GM12878 (cell line): ENCODE measurements around the gene TMEM59. TPM values are rescaled to one million over a fixed set of nuclear protein-coding genes. Genes with fewer than 3 reads are reported as not detected.

ENCODE experiments used
- ATAC-seq: fragments of 200-7000 bp; cut with Tn5 transposase; 3 replicates; pipeline ENCODE4 v1.9.1; 2020; ENCODE audit warnings: mild to moderate bottlenecking, moderate library complexity
- BruUV-seq: library from RNA; stranded (reverse); fragments of 400-500 nt; replicated peaks from 2 replicates; lab custom pipeline; 2021; lab: Mats Ljungman, UMichigan
- CTCF ChIA-PET: fragments of 300-600 bp; sonication (Branson Sonifier 250); formaldehyde crosslinking; extraction: SDS; loops from one replicate; lab custom pipeline; 2021; ENCODE audit warnings: inconsistent platforms; lab: Yijun Ruan, JAX
- POLR2A ChIA-PET: fragments of 350-600 bp; formaldehyde crosslinking; extraction: SDS; loops from one replicate; lab custom pipeline; 2021; ENCODE audit warnings: inconsistent platforms; lab: Charles Lee
- RAD21 ChIA-PET: fragments of 300-600 bp; sonication (Branson Sonifier 250); formaldehyde crosslinking; loops from one replicate; lab custom pipeline; 2023; ENCODE audit warnings: antibody characterized with exemption; ENCODE audit not compliant: unreplicated experiment; lab: Charles Lee
- SMC1A ChIA-PET: fragments of 300-600 bp; sonication (Branson Sonifier 250); formaldehyde crosslinking; loops from one replicate; lab custom pipeline; 2023; ENCODE audit not compliant: unreplicated experiment, uncharacterized antibody; lab: Charles Lee
- DNase-seq: peaks from one replicate; pipeline ENCODE4 v3.0.0-alpha.2; 2011; ENCODE audit warnings: low read depth, low spot score
- FAIRE-seq: peaks from 3 replicates; lab custom pipeline; 2011; peaks lifted over from hg19 to GRCh38; lab: Jason Lieb, UNC
- H2AFZ ChIP-seq: 2 replicates; pipeline ENCODE4 v1.6.0; 2011; ENCODE audit warnings: low read depth, low read length, control low read depth; ENCODE audit not compliant: control insufficient read depth
- H3K27ac ChIP-seq: 2 replicates; pipeline ENCODE4 v1.5.1; 2011; ENCODE audit warnings: control low read depth; ENCODE audit not compliant: control insufficient read depth, insufficient read depth
- H3K27me3 ChIP-seq, 2 experiments: replicated peaks in 1 of 2; 2 replicates each; pipeline versions ENCODE4 v1.6.0 to v1.6.1; 2011; ENCODE audit warnings: low read length in 1 of 2; ENCODE audit not compliant: control insufficient read depth in 2 of 2, insufficient read depth in 2 of 2
- H3K36me3 ChIP-seq, 2 experiments: 2 replicates each; pipeline ENCODE4 v1.5.1; 2011; ENCODE audit warnings: low read length in 1 of 2; ENCODE audit not compliant: control insufficient read depth in 2 of 2, insufficient read depth in 2 of 2
- H3K4me1 ChIP-seq: 2 replicates; pipeline ENCODE4 v1.6.1; 2011; ENCODE audit warnings: mild to moderate bottlenecking, low read length, moderate library complexity, mixed read lengths; ENCODE audit not compliant: control insufficient read depth, insufficient read depth
- H3K4me2 ChIP-seq: 2 replicates; pipeline ENCODE4 v1.6.0; 2011; ENCODE audit warnings: control low read depth; ENCODE audit not compliant: control insufficient read depth, insufficient read depth
- H3K4me3 ChIP-seq: fragments of 200-600 bp; sonication (generic); 2 replicates; pipeline ENCODE4 v1.5.1; 2016
- H3K79me2 ChIP-seq: 2 replicates; pipeline ENCODE4 v1.6.0; 2011; ENCODE audit warnings: low read length; ENCODE audit not compliant: control insufficient read depth, insufficient read depth
- H3K9ac ChIP-seq: 2 replicates; pipeline ENCODE4 v1.8.0; 2011; ENCODE audit warnings: low read length, control low read depth, mixed read lengths; ENCODE audit not compliant: control insufficient read depth, insufficient read depth
- H3K9me3 ChIP-seq: replicated peaks from 3 replicates; pipeline ENCODE4 v1.5.1; 2011; ENCODE audit warnings: mild to moderate bottlenecking, low read length; ENCODE audit not compliant: control insufficient read depth, insufficient read depth
- H4K20me1 ChIP-seq: 2 replicates; pipeline ENCODE4 v1.6.0; 2011; ENCODE audit not compliant: control insufficient read depth, insufficient read depth
- CEBPB ChIP-seq, 2 experiments: fragments of 150-350 bp in 1 of 2; IDR thresholded peaks; 2 replicates each; pipeline ENCODE4 v1.6.1; 2012 to 2014; ENCODE audit warnings: low read depth in 2 of 2, low read length in 2 of 2, borderline replicate concordance in 1 of 2, inconsistent platforms in 1 of 2
- EED ChIP-seq: sonication (generic); IDR thresholded peaks from 2 replicates; pipeline ENCODE4 v1.6.1; 2016; ENCODE audit warnings: antibody characterized with exemption, low read depth
- EGR1 ChIP-seq, 2 experiments: IDR thresholded peaks; 1 replicate in 1 of 2; 2 replicates in 1 of 2; pipeline ENCODE4 v1.6.1; 2011 to 2012; ENCODE audit warnings: low read depth in 2 of 2, low read length in 2 of 2, borderline replicate concordance in 1 of 2, mild to moderate bottlenecking in 1 of 2, moderate library complexity in 1 of 2
- HDAC2 ChIP-seq: fragments of 200-600 bp; sonication (generic); IDR thresholded peaks from 2 replicates; pipeline ENCODE4 v1.6.1; 2017
- MXI1 ChIP-seq: fragments of 150-350 bp; IDR thresholded peaks from 2 replicates; pipeline ENCODE4 v1.6.1; 2011; ENCODE audit warnings: low read depth, mild to moderate bottlenecking, inconsistent platforms, low read length, improper control_type of control experiment
- NFIC ChIP-seq: IDR thresholded peaks from 2 replicates; pipeline ENCODE4 v1.6.1; 2012; ENCODE audit warnings: low read depth, mild to moderate bottlenecking, inconsistent platforms, low read length, moderate library complexity
- PAX8 ChIP-seq: fragments of 450-650 bp; IDR thresholded peaks from 2 replicates; pipeline ENCODE4 v1.6.1; 2017; ENCODE audit warnings: mild to moderate bottlenecking, moderate library complexity
- POU2F2 ChIP-seq: IDR thresholded peaks from 3 replicates; pipeline ENCODE4 v1.6.1; 2011; ENCODE audit warnings: low read depth, mild to moderate bottlenecking, low read length, borderline replicate concordance
- RFX5 ChIP-seq: IDR thresholded peaks from 2 replicates; pipeline ENCODE4 v1.6.1; 2011; ENCODE audit warnings: low read depth, low read length, improper control_type of control experiment
- SIX5 ChIP-seq: IDR thresholded peaks from 2 replicates; pipeline ENCODE4 v1.6.1; 2011; ENCODE audit warnings: mild to moderate bottlenecking, low read depth, low read length, moderate library complexity; ENCODE audit not compliant: severe bottlenecking
- SMAD1 ChIP-seq: fragments of 450-650 bp; IDR thresholded peaks from 2 replicates; pipeline ENCODE4 v1.6.1; 2018; ENCODE audit warnings: mild to moderate bottlenecking, low read depth; ENCODE audit not compliant: partially characterized antibody
- SREBF1 ChIP-seq: IDR thresholded peaks from 2 replicates; pipeline ENCODE4 v1.6.1; 2012; ENCODE audit warnings: mild to moderate bottlenecking, low read length
- SUZ12 ChIP-seq: fragments of 200-600 bp; sonication (generic); IDR thresholded peaks from one replicate; pipeline ENCODE4 v1.6.1; 2018; ENCODE audit warnings: antibody characterized with exemption, mild to moderate bottlenecking; ENCODE audit not compliant: unreplicated experiment
- TCF3 ChIP-seq: IDR thresholded peaks from 2 replicates; pipeline ENCODE4 v1.6.1; 2012; ENCODE audit warnings: low read depth, mild to moderate bottlenecking, low read length, borderline replicate concordance; ENCODE audit not compliant: insufficient read depth
- WGBS: methylation state at CpG from one replicate; pipeline ENCODE4 v1.1.6; 2016; ENCODE audit warnings: low lambda C conversion rate; ENCODE audit not compliant: insufficient replicate concordance, insufficient coverage; ENCODE audit errors: missing lambda C conversion rate; 5-methylcytosine and 5-hydroxymethylcytosine counted together
- in situ Hi-C: fragments of 300-500 bp; cut with MboI; formaldehyde crosslinking; loops from 9 replicates; pipeline ENCODE4 v1.14.3; 2018; ENCODE audit warnings: mixed read lengths
- intact Hi-C: fragments of 100-400 bp; cut with micrococcal nuclease; formaldehyde crosslinking; loops from one replicate; pipeline ENCODE4 v1.14.2; 2022; ENCODE audit not compliant: unreplicated experiment
- polyA plus RNA-seq, 11 experiments: library from polyadenylated mRNA; depleted of rRNA in 4 of 11; unstranded in 6 of 11; stranded (reverse) in 5 of 11; fragments of >200 nt; fragmentation: Nextera tagmentation in 4 of 11; fragmentation: Illumina TruSeq in 1 of 11; extraction: Ambion mirVana in 4 of 11; extraction: Trizol in 1 of 11; gene quantifications; 1 replicate in 1 of 11; 2 replicates in 10 of 11; pipeline versions ENCODE4 v1.2.1 to v1.2.3, GENCODE V29; 2011 to 2016; ENCODE audit warnings: inconsistent platforms in 2 of 11, missing spikeins in 2 of 11, low read depth in 1 of 11
- total RNA-seq, 4 experiments: library from RNA; depleted of rRNA in 3 of 4; stranded (reverse); fragments of >200 nt in 3 of 4; fragmentation: Illumina TruSeq in 1 of 4; extraction: Trizol in 1 of 4; gene quantifications; 2 replicates each; pipeline versions ENCODE4 v1.2.1 to v1.2.3, GENCODE V29; 2013 to 2021
- TF ChIP-seq, protein P1 (sequence below): IDR thresholded peaks from 2 replicates; pipeline ENCODE4 v1.6.1; 2012; ENCODE audit warnings: low read depth, low read length, improper control_type of control experiment
- TF ChIP-seq, protein P2 (sequence below): fragments of 450-650 bp; IDR thresholded peaks from 2 replicates; pipeline ENCODE4 v1.6.1; 2017; ENCODE audit warnings: borderline replicate concordance

Gene TMEM59
- total and polyA plus RNA-seq, 10 of the 15 experiments (the other 5 are each of a cell fraction or from before 2014, with no cell fraction given), result 69.9 to 273 (median 111) TPM

DNA sequence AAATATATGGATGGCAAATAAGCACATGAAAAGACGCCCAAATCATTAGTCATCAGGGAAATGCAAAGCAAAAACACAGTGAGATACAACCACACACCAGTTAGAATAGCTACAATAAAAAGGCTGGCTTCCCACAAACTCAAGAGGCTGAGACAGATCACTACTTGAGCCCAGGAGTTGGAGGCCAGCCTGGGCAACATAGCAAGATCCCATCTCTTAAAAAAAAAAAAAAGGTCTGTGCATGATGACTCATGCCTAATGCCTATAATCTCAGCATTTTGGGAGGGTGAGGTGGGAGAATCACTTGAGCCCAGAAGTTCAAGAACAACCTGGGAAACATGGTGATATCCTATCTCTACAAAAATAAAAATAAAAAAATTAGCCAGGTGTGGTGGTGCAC is 54.8 kb downstream of the TMEM59 start:
- in situ Hi-C loops, result no loop called here
- H4K20me1 ChIP-seq, result no peaks in the 10 kb centered on the region
- no peak overlapping the region for H3K4me2 ChIP-seq
- ChIA-PET CTCF (no interaction called here), POLR2A (no interaction called here), SMC1A (no interaction called here), RAD21 (no interaction called here)
- 91% methylated on average over 1 of the region's 1 CpG for WGBS
- no peak for DNase-seq
- intact Hi-C loops, result no loop called here
- no peaks in the 10 kb centered on the region; the same call in 2 of the 3 replicates for H3K9me3 ChIP-seq
- FAIRE-seq, result no peak
- H3K9ac ChIP-seq, result no peak overlapping the region
- no peak overlapping the region for H3K4me3 ChIP-seq
- no TSS peak for BruUV-seq
- no peaks in the 10 kb centered on the region for H3K4me1 ChIP-seq
- no peak overlapping the region for H3K27ac ChIP-seq
- TF ChIP-seq EGR1 (IDR thresholded peaks at IDR 0.05; ENCODE audit: borderline replicate concordance in 1 of 2, low read depth in 2 of 2, low read length in 2 of 2), result no peak
- no peak for TF ChIP-seq POU2F2
- no peak for TF ChIP-seq CEBPB (IDR thresholded peaks at IDR 0.05; ENCODE audit: borderline replicate concordance in 1 of 2, low read depth in 2 of 2, low read length in 2 of 2)
- no peak for TF ChIP-seq RFX5
- no peak for TF ChIP-seq SIX5
- ATAC-seq, result no peak
- H3K79me2 ChIP-seq, result no peaks in the 10 kb centered on the region
- H3K36me3 ChIP-seq, result no peaks in the 10 kb centered on the region
- H3K27me3 ChIP-seq, result no peaks in the 10 kb centered on the region
- H2AFZ ChIP-seq, result no peak overlapping the region

DNA sequence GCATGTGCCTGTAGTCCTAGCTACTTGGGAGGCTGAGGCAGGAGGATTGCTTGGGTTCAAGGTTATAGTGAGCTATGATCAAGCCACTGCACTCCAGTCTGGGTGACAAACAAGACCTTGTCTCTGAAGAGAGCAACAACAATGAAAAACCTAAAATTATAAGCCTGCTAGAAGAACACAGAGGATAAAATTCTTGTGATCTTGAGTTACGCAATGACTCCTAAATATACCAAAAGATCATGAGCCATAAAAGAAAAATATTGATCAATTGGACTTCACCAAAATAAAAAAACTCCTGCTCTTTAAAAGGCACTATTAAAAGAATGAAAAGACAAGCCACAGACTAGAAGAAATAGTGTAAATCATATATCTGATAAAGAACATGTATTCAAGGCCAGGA is 57.3 kb downstream of the TMEM59 start:
- no peaks in the 10 kb centered on the region for H3K4me1 ChIP-seq
- H3K4me2 ChIP-seq, result no peak overlapping the region
- no peak overlapping the region for H3K27ac ChIP-seq
- no peaks in the 10 kb centered on the region for H3K79me2 ChIP-seq
- in situ Hi-C loops, result no loop called here
- DNase-seq, result no peak
- no peaks in the 10 kb centered on the region for H3K36me3 ChIP-seq
- RAD21 ChIA-PET, result no interaction called here
- no peak overlapping the region for H3K9ac ChIP-seq
- CTCF ChIA-PET, result no interaction called here
- POLR2A ChIA-PET, result no interaction called here
- no peak for FAIRE-seq
- 76% methylated on average over 1 of the region's 1 CpG for WGBS
- H4K20me1 ChIP-seq, result no peaks in the 10 kb centered on the region
- SMC1A ChIA-PET, result no interaction called here
- ATAC-seq, result no peak
- H3K27me3 ChIP-seq, result no peaks in the 10 kb centered on the region
- intact Hi-C loops, result no loop called here
- H2AFZ ChIP-seq, result no peak overlapping the region
- H3K4me3 ChIP-seq, result no peak overlapping the region
- peaks cover 2% of the 10 kb centered on the region; the same call in 1 of the 3 replicates for H3K9me3 ChIP-seq
- no TSS peak for BruUV-seq
- TF ChIP-seq SUZ12 (no peak), EED (no peak), SREBF1 (no peak), PAX8 (no peak), NFIC (no peak), MXI1 (no peak), TCF3 (no peak), HDAC2 (no peak), SIX5 (no peak), SMAD1 (no peak)
- TF ChIP-seq, protein P1, sequence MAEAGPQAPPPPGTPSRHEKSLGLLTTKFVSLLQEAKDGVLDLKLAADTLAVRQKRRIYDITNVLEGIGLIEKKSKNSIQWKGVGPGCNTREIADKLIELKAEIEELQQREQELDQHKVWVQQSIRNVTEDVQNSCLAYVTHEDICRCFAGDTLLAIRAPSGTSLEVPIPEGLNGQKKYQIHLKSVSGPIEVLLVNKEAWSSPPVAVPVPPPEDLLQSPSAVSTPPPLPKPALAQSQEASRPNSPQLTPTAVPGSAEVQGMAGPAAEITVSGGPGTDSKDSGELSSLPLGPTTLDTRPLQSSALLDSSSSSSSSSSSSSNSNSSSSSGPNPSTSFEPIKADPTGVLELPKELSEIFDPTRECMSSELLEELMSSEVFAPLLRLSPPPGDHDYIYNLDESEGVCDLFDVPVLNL, result no peak
- TF ChIP-seq, protein P2, sequence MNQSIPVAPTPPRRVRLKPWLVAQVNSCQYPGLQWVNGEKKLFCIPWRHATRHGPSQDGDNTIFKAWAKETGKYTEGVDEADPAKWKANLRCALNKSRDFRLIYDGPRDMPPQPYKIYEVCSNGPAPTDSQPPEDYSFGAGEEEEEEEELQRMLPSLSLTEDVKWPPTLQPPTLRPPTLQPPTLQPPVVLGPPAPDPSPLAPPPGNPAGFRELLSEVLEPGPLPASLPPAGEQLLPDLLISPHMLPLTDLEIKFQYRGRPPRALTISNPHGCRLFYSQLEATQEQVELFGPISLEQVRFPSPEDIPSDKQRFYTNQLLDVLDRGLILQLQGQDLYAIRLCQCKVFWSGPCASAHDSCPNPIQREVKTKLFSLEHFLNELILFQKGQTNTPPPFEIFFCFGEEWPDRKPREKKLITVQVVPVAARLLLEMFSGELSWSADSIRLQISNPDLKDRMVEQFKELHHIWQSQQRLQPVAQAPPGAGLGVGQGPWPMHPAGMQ, result no peak
